22Rv1 (cell line): Measurements from ENCODE around the gene ZBTB21.

Source experiments
- H3K27ac ChIP-seq: fragments of 450-650 bp; 2 replicates; pipeline ENCODE4 v1.5.1; 2017
- CTCF ChIP-seq: fragments of 450-650 bp; IDR thresholded peaks from 2 replicates; pipeline ENCODE4 v1.5.1; 2017; ENCODE audit warnings: mild to moderate bottlenecking
- ZFX ChIP-seq: fragments of 450-650 bp; IDR thresholded peaks from 2 replicates; pipeline ENCODE4 v1.6.1; 2017; ENCODE audit warnings: antibody characterized with exemption, borderline replicate concordance

Gene ZBTB21

GRCh38 chr21:42055425-42055824, 45.3 kb upstream of the ZBTB21 start:
- no peak overlapping the region for H3K27ac ChIP-seq
- TF ChIP-seq CTCF (no peak), ZFX (no peak)

GRCh38 chr21:42051788-42052187, 41.6 kb upstream of the ZBTB21 start:
- H3K27ac ChIP-seq: no peak overlapping the region
- TF ChIP-seq CTCF: no peak
- no peak for TF ChIP-seq ZFX

GRCh38 chr21:42049578-42050430, 39.6 kb upstream of the ZBTB21 start:
- no peak overlapping the region for H3K27ac ChIP-seq
- TF ChIP-seq ZFX (no peak), CTCF (no peak)

- H3K27ac ChIP-seq: no peak overlapping the region
Observed at GRCh38 chr21:42048870-42049577, 38.9 kb upstream of the ZBTB21 start.

GRCh38 chr21:42047821-42048613, 37.9 kb upstream of the ZBTB21 start:
- TF ChIP-seq CTCF (no peak), ZFX (no peak)

More at GRCh38 chr21:42048870-42049577, 38.9 kb upstream of the ZBTB21 start:
- TF ChIP-seq ZFX (no peak), CTCF (no peak)

GRCh38 chr21:42044871-42045495, 34.8 kb upstream of the ZBTB21 start:
- TF ChIP-seq CTCF: no peak
- no peak for TF ChIP-seq ZFX
- H3K27ac ChIP-seq: no peak overlapping the region

More at GRCh38 chr21:42047821-42048613, 37.9 kb upstream of the ZBTB21 start:
- H3K27ac ChIP-seq: no peak overlapping the region
